Mesenteric fat pad (tissue), 1 donor: ENCODE measurements around the gene PARP3. TPM values are rescaled to one million over a fixed set of nuclear protein-coding genes. Genes with fewer than 3 reads are reported as not detected.
"Not testable (repeated sequence)": the region's sequence is repeated elsewhere in the genome, so short reads cannot be mapped to it uniquely, and the experiment has no call there.

Experiments used
- DNase-seq: peaks from one replicate; pipeline ENCODE4 v3.0.0-alpha.2; 2020; ENCODE audit warnings: low spot score
- long read RNA-seq: library from polyadenylated mRNA; unstranded; transcript quantifications from one replicate; pipeline ENCODE4 v2.0.0, GENCODE V29; 2020
- total RNA-seq: library from RNA; stranded (reverse); fragmentation: NEBNext Ultra II Directional; extraction: Animal tissue kit (Norgen Biotek cat#: 25700); gene quantifications from one replicate; pipeline ENCODE4 v1.2.1, GENCODE V29; 2021
- donor health status: DM: yes; HTN: yes; CAD: no.

Gene PARP3
- total RNA-seq, result 19.7 TPM
- long read RNA-seq, transcript PARP3-201 (11 exons, 2,336 nt), result major isoform, 29 of 87 reads
- long read RNA-seq, transcript PARP3-203 (11 exons, 2,360 nt), result minor isoform, 10 of 87 reads
- long read RNA-seq, partial matches to known transcripts, result 31 of 87 reads
- long read RNA-seq, other reads (novel, unspliced or antisense), result 16 of 87 reads

DNA sequence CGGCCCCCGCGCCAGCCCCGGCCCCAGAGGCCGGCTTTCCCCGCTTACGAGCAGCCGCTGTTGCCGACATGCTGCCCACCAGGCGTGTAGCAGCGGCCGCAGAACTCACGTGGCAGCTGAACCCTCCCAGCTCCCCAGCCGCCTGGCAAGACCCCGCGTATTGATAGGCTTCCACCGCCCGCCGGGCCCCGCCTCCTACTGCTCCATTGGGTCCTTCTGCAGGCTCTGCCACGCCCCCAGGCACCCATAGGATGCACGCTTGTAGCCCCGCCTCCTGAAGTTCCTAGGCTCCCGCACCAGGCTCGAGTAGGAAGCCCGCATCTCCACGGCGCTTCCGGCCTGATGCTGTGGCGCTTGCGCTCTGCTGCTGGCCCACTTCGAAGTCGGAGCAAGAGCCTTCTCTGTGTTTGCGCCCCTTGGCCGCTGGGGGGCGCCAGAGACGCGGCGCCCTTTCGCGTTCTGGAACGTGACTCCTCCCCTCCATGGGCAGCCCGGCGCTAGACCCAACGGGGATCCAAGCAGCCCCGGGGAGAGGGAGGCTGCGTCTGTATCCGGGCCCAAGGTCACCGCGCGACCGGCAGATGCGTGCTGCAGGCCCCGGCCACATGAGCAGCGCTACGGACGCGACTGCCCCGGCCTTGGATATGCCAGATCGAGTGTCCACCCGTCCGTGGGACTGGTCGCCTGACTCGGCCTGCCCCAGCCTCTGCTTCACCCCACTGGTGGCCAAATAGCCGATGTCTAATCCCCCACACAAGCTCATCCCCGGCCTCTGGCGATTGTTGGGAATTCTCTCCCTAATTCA lies at the start of gene PARP3, which contains the start of gene RRP9:
Gene PARP3, plus strand, starts transcription at position 566 of the 805 bp plus-strand sequence. CDS start 993 bp downstream, outside the sequence.
Gene RRP9, minus strand, starts transcription at position 107 of the 805 bp plus-strand sequence. Its CDS starts 37 bp downstream, at position 70.
- peak; percentile 99 for DNase-seq

DNA sequence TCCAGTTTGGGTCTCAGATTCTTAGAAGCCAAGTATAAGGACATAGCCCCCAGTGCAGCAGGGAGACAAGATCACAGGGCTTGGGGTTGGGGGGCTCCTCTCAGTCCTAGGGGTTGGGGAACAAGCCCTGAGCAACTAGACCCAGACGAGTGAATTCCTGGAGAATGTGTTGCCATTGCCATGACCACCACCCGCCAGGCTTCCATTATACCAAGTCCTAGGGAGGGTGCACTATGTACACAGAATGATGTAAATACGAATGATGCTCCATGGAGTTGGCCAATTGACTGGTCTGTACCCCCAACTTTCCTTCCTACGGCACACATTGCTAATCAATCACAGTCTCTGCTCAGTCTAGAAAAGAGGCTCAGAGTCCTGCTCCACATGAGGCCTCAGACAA lies 47.8 kb upstream of the PARP3 start:
- no peak for DNase-seq

- peak; percentile 57 for DNase-seq
These were observed 47.2 kb upstream of the PARP3 start for GRCh38 chr3:51894939-51895338.

- peak; percentile 33 for DNase-seq
These were observed 45.4 kb upstream of the PARP3 start for GRCh38 chr3:51896607-51897305.

GRCh38 chr3:51897391-51897790 lies 44.8 kb upstream of the PARP3 start:
- DNase-seq, result no peak

GRCh38 chr3:51900043-51900442 lies 42.1 kb upstream of the PARP3 start:
- DNase-seq, result not testable (repeated sequence)

GRCh38 chr3:51902361-51902760 lies 39.8 kb upstream of the PARP3 start:
- not testable (repeated sequence) for DNase-seq

DNA sequence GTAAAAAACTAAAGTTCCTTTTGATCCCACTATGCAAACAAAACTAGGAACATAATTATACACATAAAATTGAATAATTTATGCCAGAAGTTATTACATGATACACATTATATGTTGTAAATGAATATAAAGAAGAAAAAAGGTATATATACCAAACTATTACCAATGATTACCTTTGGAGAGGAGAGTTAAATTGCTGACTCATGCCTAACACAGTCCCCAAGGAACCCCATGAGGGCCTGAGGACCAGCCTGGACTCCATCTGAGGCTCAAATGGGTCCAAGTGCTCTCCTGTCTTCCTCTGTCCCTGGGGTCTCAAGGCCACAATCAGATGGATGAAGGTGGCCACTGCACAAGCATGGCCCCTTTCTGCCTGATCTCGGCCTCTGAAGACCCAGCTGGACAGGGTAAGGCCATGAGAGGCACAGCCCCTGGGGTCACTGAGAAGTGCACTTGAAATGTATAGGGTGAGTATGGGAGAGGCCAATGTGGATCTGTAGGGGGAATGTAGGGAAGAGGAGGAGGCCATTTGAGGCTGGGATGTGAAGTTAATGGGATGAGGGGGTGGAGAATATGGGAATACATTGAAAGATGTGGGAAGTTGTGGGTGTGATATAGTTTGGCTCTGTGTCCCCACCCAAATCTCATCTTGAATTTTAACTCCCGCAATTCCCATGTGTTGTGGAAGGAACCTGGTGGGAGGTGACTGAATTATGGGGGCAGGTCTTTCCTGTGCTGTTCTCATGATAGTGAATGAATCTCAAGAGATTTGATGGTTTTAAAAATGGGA lies 37.9 kb upstream of the PARP3 start:
- no peak for DNase-seq

DNA sequence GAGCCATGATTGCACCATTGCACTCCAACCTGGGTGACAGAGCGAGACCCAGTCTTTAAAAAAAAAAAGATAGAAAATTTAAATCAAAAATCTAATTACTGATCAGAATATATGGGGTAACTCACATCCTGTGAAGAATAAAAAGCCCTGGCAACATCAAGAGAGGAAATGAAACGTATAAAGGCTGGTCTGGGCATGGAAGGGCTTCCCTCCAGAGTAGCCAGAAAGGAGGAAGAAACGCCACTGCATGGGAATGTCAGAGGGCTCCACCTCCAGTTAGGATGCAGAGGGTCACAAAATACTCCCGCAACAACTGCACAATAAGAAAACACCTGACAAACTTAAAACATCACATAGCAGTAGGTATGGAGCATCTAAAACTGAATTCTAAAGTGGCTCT lies 34.1 kb upstream of the PARP3 start:
- DNase-seq, result no peak

GRCh38 chr3:51916418-51916817 lies 25.7 kb upstream of the PARP3 start:
- no peak for DNase-seq

- DNase-seq, result peak; percentile 53
These were observed 21.0 kb upstream of the PARP3 start for GRCh38 chr3:51921081-51921578.

DNA sequence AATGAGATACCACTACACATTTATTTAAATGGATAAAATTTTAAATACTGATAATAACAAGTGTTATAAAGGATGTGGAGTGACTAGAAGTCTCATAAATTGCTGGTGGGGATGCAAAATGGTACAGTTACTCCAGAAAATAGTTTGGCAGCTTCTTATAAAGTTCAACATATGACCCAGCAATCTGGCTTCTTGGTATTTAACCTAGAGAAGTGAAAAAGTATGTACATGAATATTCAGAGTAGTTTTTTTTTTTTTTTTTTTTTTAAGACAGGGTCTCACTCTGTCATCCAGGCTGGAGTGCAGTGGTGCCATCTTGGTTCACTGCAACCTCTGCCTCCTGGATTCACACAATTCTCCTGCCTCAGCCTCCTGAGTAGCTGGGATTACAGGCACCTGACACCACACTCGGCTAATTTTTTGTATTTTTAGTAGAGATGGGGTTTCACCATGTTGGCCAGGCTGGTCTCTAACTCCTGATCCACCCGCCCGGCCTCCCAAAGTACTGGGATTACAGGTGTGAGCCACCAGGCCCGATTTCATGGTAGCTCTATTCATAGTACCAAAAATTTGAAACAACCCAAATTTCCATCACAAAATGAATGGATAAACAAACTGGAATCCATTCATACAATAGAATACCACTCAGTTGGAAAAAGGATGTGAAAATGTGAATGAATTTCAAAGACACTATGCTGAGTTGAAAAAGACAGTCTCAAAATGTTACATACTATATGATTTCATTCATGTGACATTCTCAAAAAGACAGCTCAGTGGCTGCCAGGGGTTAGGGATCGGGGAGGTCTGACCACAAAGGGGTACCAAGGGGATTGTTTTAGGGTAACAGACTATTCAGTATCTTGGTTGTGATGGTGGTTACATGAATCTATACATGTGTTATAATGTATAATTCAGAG lies 14.8 kb upstream of the PARP3 start:
- peak; percentile 49 for DNase-seq

DNA sequence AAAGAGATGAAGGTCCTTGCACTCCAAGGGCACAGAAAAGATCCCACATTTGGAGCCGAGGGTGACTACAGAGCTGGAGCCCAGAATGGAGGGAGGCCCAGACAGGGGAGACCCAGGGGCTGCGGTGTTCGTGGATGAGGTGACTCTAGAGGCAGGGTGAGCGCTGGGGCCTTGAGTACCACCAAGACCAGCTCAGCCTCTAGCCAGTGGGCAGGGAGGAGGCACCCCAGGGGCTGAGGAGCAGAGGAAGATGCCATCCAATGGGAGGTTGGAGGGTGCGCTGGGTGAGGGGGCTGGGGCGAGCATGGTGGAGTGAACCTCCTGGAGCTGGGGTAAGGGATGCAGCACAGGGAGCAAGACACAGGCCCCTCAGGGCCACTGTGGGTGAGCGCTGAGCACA lies 13.7 kb upstream of the PARP3 start:
- DNase-seq, result peak; percentile 76

GRCh38 chr3:51928981-51929380 lies 13.2 kb upstream of the PARP3 start:
- DNase-seq, result peak; percentile 24

- peak; percentile 41 for DNase-seq
These were observed 12.7 kb upstream of the PARP3 start for GRCh38 chr3:51929420-51930003.

- peak; percentile 55 for DNase-seq
These were observed 11.7 kb upstream of the PARP3 start for GRCh38 chr3:51930439-51930838.

- DNase-seq, result peak; percentile 16
These were observed 10.4 kb upstream of the PARP3 start for GRCh38 chr3:51931756-51932155.

- DNase-seq, result peak; percentile 79
These were observed 9.4 kb upstream of the PARP3 start for GRCh38 chr3:51932471-51933370.
